H1 (cell line): ENCODE measurements around the gene C1orf115. TPM values are rescaled to one million over a fixed set of nuclear protein-coding genes. Genes with fewer than 3 reads are reported as not detected.

ENCODE experiments used
- JUN ChIP-seq: IDR thresholded peaks from 2 replicates; pipeline ENCODE4 v1.6.1; 2011; ENCODE audit warnings: low read depth, mild to moderate bottlenecking, improper control_type of control experiment, low read length
- YY1 ChIP-seq: IDR thresholded peaks from 2 replicates; pipeline ENCODE4 v1.6.1; 2011; ENCODE audit warnings: low read depth, mild to moderate bottlenecking, low read length
- polyA plus RNA-seq, 7 experiments: library from polyadenylated mRNA; depleted of rRNA in 3 of 7; stranded (reverse) in 5 of 7; unstranded in 2 of 7; fragments of >200 nt in 5 of 7; fragments of 200-250 nt in 2 of 7; gene quantifications; 1 replicate in 5 of 7; 2 replicates in 1 of 7; 4 replicates in 1 of 7; pipeline versions ENCODE4 v1.2.1 to v1.2.3, GENCODE V29; 2011 to 2013; ENCODE audit warnings: missing spikeins in 2 of 7, mixed read lengths in 2 of 7
- total RNA-seq: library from RNA; stranded (reverse); fragmentation: NEBNext Ultra II Directional; extraction: Animal tissue kit (Norgen Biotek cat#: 25700); gene quantifications from 2 replicates; pipeline ENCODE4 v1.2.1, GENCODE V29; 2021

Gene C1orf115
- total and polyA plus RNA-seq, 2 of the 8 experiments (the other 6 are each of a cell fraction or from before 2014, with no cell fraction given): 3.5 to 5.6 TPM

- TF ChIP-seq YY1 (no peak; the same call in 1 of the 2 replicates), JUN (no peak)
- TF ChIP-seq, all 59 proteins: peak for 19
Observed at GRCh38 chr1:220690140-220691052, at the start of gene C1orf115 (continued).
